ENCODE measurements around the gene EXOC2.

DNA sequence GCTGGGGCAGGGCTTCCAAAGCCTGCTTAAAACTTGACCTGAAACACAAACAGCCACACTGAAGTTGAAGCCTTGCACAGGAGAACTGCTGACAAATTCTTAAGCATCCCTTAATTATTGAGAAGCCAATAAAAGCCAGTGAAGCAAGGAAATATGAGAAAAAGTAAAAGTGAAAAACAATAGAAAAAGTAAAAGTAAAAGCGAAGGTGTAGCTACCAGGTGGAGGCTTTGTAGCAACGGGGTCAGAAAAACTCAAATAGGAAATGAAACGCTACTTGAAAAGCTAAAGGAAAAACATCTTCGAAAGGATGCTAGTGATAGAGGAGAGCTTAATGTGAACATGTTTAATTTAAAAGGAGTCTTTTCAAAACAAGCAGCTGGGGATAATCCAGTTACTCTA lies 203.9 kb downstream of the EXOC2 start:
- TF ChIP-seq, protein P1, sequence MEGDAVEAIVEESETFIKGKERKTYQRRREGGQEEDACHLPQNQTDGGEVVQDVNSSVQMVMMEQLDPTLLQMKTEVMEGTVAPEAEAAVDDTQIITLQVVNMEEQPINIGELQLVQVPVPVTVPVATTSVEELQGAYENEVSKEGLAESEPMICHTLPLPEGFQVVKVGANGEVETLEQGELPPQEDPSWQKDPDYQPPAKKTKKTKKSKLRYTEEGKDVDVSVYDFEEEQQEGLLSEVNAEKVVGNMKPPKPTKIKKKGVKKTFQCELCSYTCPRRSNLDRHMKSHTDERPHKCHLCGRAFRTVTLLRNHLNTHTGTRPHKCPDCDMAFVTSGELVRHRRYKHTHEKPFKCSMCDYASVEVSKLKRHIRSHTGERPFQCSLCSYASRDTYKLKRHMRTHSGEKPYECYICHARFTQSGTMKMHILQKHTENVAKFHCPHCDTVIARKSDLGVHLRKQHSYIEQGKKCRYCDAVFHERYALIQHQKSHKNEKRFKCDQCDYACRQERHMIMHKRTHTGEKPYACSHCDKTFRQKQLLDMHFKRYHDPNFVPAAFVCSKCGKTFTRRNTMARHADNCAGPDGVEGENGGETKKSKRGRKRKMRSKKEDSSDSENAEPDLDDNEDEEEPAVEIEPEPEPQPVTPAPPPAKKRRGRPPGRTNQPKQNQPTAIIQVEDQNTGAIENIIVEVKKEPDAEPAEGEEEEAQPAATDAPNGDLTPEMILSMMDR (IDR thresholded peaks at IDR 0.05): no peak
- TF ChIP-seq POLR2A (IDR thresholded peaks at IDR 0.05): no peak

Measured in lower leg skin (tissue), 3 donors.